ENCODE measurements around the gene SH3TC1. TPM values are rescaled to one million over a fixed set of nuclear protein-coding genes. Genes with fewer than 3 reads are reported as not detected.

The SH3TC1 gene
- total RNA-seq, 4 donors from 2014 or later, result 10.1 to 15.9 (median 11.1) TPM

DNA sequence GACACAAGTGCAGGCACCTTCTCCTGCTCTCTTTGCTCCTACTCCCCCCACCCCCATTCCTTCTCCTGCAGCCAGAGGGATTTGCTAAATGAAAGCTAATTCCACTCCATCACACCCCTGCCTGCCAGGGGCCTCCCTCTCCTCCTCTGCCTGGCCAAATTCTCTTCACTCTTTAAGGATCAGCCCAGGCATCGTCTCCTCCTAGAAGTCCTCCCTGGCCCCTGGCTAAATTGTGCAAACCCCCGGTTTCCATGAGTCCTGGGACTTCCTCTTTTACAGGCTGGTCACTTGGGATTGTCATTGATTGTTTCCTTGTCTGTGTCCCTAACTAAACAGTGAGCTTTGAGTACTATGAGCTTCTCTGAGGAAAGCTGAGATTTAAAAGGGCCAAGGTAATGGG lies 31.8 kb upstream of the SH3TC1 start:
- WGBS, 2 donors, result 35 to 52% methylated on average over 2 of the region's 2 CpGs
- DNase-seq (ENCODE audit: low spot score in 2 of 2), result no peak
- no peak overlapping the region for H3K4me3 ChIP-seq (ENCODE audit: low read depth, poor library complexity, severe bottlenecking)
- TF ChIP-seq, protein P1, sequence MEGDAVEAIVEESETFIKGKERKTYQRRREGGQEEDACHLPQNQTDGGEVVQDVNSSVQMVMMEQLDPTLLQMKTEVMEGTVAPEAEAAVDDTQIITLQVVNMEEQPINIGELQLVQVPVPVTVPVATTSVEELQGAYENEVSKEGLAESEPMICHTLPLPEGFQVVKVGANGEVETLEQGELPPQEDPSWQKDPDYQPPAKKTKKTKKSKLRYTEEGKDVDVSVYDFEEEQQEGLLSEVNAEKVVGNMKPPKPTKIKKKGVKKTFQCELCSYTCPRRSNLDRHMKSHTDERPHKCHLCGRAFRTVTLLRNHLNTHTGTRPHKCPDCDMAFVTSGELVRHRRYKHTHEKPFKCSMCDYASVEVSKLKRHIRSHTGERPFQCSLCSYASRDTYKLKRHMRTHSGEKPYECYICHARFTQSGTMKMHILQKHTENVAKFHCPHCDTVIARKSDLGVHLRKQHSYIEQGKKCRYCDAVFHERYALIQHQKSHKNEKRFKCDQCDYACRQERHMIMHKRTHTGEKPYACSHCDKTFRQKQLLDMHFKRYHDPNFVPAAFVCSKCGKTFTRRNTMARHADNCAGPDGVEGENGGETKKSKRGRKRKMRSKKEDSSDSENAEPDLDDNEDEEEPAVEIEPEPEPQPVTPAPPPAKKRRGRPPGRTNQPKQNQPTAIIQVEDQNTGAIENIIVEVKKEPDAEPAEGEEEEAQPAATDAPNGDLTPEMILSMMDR (IDR thresholded peaks at IDR 0.05), result no peak
- no peak for TF ChIP-seq POLR2A (IDR thresholded peaks at IDR 0.05)
- intact Hi-C loops (cut with DNase I; ENCODE audit: low total_unique reads), result no loop called here

GRCh38 chr4:8167815-8168214 lies 31.3 kb upstream of the SH3TC1 start:
- no peak for DNase-seq (ENCODE audit: low spot score in 2 of 2)
- 34 to 44% methylated on average over 2 of the region's 2 CpGs for WGBS, 2 donors
- intact Hi-C loops (cut with DNase I; ENCODE audit: low total_unique reads), result no loop called here
- H3K4me3 ChIP-seq (ENCODE audit: low read depth, poor library complexity, severe bottlenecking), result no peak overlapping the region
- TF ChIP-seq, protein P1 (IDR thresholded peaks at IDR 0.05), result no peak
- no peak for TF ChIP-seq POLR2A (IDR thresholded peaks at IDR 0.05)

DNA sequence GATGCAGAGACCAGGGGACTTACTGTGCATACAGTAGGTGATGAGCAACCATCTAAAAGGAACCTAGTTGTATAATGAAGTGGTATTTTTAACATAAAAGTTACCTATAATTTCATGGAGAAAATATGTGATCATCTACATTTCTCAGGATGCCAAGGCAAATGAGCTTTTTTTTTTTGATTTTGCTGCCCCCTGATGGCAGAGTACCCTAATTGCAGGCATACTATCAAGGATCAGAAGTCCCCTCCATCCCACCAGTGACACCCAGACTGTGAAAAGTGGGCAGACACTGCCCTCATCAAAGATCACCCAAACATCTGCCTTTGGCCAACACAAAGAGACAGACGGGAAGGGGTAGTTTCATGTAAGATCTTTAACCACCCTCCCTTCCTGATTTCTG lies 30.9 kb upstream of the SH3TC1 start:
- H3K4me3 ChIP-seq (ENCODE audit: low read depth, poor library complexity, severe bottlenecking), result no peak overlapping the region
- 94 to 100% methylated on average over 1 of the region's 1 CpG for WGBS, 2 donors

DNA sequence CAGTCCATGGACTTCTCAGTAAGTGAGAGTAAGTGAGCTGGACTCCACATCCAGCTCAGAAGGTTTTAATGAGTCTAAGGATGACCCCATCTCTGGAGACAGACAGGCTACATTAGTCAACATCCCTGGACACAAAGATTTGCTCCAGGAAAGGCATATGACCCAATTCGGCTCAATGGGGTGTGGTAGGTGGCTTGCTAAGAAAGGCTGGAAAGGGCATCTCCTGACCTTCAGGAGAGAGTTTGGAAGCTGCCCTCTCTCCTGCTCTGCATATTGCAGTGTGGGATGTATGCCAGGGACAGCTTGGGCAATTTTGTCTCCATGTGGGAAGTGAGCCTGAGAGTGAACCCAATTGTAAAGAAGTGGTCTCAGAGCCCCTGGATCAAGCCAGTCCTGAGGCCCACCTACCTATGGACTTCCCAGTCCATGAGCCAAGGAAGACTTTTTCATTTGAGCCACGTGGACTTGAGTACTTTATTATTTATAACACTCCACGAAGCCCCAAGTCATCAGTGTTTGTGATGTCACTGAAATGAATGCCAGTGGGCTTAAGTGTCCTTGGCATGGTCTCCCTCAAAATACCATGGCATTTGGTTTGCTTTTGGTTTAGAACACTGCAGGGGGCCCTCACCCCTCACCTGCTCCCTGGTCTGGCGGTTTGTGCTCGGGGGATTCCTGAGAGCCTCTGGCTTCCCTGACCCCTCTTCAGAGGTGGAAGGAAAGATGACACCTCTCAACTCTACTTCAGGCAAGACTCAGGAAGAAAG lies 30.1 kb upstream of the SH3TC1 start:
- H3K4me3 ChIP-seq (ENCODE audit: low read depth, poor library complexity, severe bottlenecking), result no peak overlapping the region
- DNase-seq (ENCODE audit: low spot score in 2 of 2), result no peak
- TF ChIP-seq, protein P1 (IDR thresholded peaks at IDR 0.05), result no peak
- TF ChIP-seq POLR2A (IDR thresholded peaks at IDR 0.05), result no peak
- 84% methylated on average over 5 of the region's 5 CpGs for WGBS, 2 donors
- intact Hi-C loops (cut with DNase I; ENCODE audit: low total_unique reads), result no loop called here

More for the DNA sequence above, 30.9 kb upstream of the SH3TC1 start:
- no peak for TF ChIP-seq POLR2A (IDR thresholded peaks at IDR 0.05)
- TF ChIP-seq, protein P1 (IDR thresholded peaks at IDR 0.05), result no peak
- no peak for DNase-seq (ENCODE audit: low spot score in 2 of 2)
- intact Hi-C loops (cut with DNase I; ENCODE audit: low total_unique reads), result no loop called here

- 82 to 83% methylated on average over 3 of the region's 3 CpGs for WGBS, 2 donors
- TF ChIP-seq POLR2A (IDR thresholded peaks at IDR 0.05), result no peak
- TF ChIP-seq, protein P1 (IDR thresholded peaks at IDR 0.05), result no peak
- no peak overlapping the region for H3K4me3 ChIP-seq (ENCODE audit: low read depth, poor library complexity, severe bottlenecking)
- intact Hi-C loops (cut with DNase I; ENCODE audit: low total_unique reads), result no loop called here
- DNase-seq (ENCODE audit: low spot score in 2 of 2), result no peak
These were observed 29.3 kb upstream of the SH3TC1 start for GRCh38 chr4:8169763-8170162.

GRCh38 chr4:8170341-8170740 lies 28.7 kb upstream of the SH3TC1 start:
- no peak overlapping the region for H3K4me3 ChIP-seq (ENCODE audit: low read depth, poor library complexity, severe bottlenecking)
- no peak for DNase-seq (ENCODE audit: low spot score in 2 of 2)
- TF ChIP-seq, protein P1 (IDR thresholded peaks at IDR 0.05), result no peak
- no peak for TF ChIP-seq POLR2A (IDR thresholded peaks at IDR 0.05)
- intact Hi-C loops (cut with DNase I; ENCODE audit: low total_unique reads), result no loop called here
- WGBS, 2 donors, result 88 to 90% methylated on average over 11 of the region's 11 CpGs
